Fibroblast of mammary gland (primary cell): ENCODE measurements around the gene HMGA1.
A peak's percentile ranks its signal among the peaks of the same experiment; 100 is the strongest.

Experiments
- DNase-seq: peaks from one replicate; pipeline ENCODE4 v3.0.0-alpha.2; 2010; ENCODE audit warnings: low read depth
- H3K4me3 ChIP-seq: 2 replicates; pipeline ENCODE4 v1.5.1; 2011; ENCODE audit warnings: low read depth, mild to moderate bottlenecking, low read length, moderate library complexity; ENCODE audit not compliant: control insufficient read depth
- CTCF ChIP-seq: conservative IDR thresholded peaks from 2 replicates; pipeline ENCODE4 v1.5.1; 2011; ENCODE audit warnings: low read depth, low read length, inconsistent platforms; ENCODE audit not compliant: control insufficient read depth, insufficient read depth

The HMGA1 gene

GRCh38 chr6:34277763-34278112 lies 41.1 kb downstream of the HMGA1 start:
- no peak overlapping the region for H3K4me3 ChIP-seq
- no peak for TF ChIP-seq CTCF
- no peak for DNase-seq

- no peak overlapping the region for H3K4me3 ChIP-seq
- DNase-seq = no peak
- no peak for TF ChIP-seq CTCF
Observed at GRCh38 chr6:34278833-34279232, 42.2 kb downstream of the HMGA1 start.

GRCh38 chr6:34280216-34280615 lies 43.5 kb downstream of the HMGA1 start:
- no peak for DNase-seq
- no peak overlapping the region for H3K4me3 ChIP-seq
- no peak for TF ChIP-seq CTCF

GRCh38 chr6:34281702-34282334 lies 45.1 kb downstream of the HMGA1 start:
- DNase-seq = no peak
- no peak for TF ChIP-seq CTCF
- H3K4me3 ChIP-seq = no peak overlapping the region

- TF ChIP-seq CTCF = no peak
- DNase-seq = peak; percentile 91
- H3K4me3 ChIP-seq = no peak overlapping the region
Observed at GRCh38 chr6:34284563-34285447, 48.1 kb downstream of the HMGA1 start.

GRCh38 chr6:34285448-34286164 lies 48.9 kb downstream of the HMGA1 start:
- DNase-seq = no peak
- no peak overlapping the region for H3K4me3 ChIP-seq
- TF ChIP-seq CTCF = no peak
